Myocyte (in vitro differentiated cells): Measurements from ENCODE around the gene YIPF6. TPM values are rescaled to one million over a fixed set of nuclear protein-coding genes. Genes with fewer than 3 reads are reported as not detected.

Source experiments
- total RNA-seq: library from RNA; depleted of rRNA; stranded (reverse); fragments of >200 nt; gene quantifications from 2 replicates; pipeline ENCODE4 v1.2.3, GENCODE V29; 2014

The YIPF6 gene
- total RNA-seq, 1 donor from 2014 or later: 38.4 TPM

Other genes with a start within 250 kb of the YIPF6 start
- 4.6 and 8.1 TPM in 2 replicates for gene OPHN1, start 65.6 kb upstream of the YIPF6 start, total RNA-seq
- gene STARD8, start 148.6 kb downstream of the YIPF6 start, total RNA-seq: 3.3 and 3.4 TPM in 2 replicates